DND-41 (cell line): ENCODE results near the gene SLC22A3.

Experiments used
- EZH2 ChIP-seq: IDR thresholded peaks from 3 replicates; pipeline ENCODE4 v1.6.1; 2012; ENCODE audit warnings: borderline replicate concordance, low read depth, mild to moderate bottlenecking, moderate library complexity, low read length, inconsistent platforms; ENCODE audit not compliant: severe bottlenecking
- TF ChIP-seq, protein P1 (sequence below): IDR thresholded peaks from 2 replicates; pipeline ENCODE4 v1.5.1; 2012; ENCODE audit warnings: borderline replicate concordance, low read length, moderate library complexity, mild to moderate bottlenecking; ENCODE audit not compliant: poor library complexity, severe bottlenecking; ENCODE audit errors: extremely low read depth

DNA sequence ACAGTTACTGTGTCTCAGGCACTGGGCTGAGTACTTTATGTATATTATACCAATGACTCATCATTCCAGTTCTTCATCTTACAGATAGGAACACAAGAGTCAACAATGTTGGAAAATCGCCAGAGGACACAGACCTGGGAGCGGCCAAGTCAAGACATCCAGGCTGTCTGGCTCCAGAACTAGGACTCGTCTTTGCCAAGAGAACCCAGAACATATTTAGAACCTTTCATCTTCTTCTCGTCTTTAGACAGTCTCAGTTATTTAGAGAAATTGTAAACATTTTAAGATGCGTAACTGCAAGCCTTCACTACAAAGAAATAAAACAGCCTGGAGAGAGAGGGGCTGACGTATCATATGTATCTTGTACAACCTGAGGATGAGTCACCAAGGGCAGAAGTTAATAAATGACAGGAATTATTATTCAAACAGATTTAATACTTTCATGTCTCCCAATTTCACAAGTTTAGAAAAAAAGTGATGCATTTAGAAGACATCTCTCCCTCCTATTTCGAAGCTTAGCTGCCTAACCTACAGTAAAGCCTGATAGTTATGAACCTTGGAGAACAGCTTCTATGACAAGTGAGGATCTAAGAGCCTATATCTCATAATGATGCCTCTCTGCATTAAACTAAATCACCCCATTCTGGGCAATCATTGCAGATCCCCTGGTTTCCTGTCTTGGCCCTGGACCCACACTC, 43.4 kb downstream of the SLC22A3 start:
- TF ChIP-seq, protein P1, sequence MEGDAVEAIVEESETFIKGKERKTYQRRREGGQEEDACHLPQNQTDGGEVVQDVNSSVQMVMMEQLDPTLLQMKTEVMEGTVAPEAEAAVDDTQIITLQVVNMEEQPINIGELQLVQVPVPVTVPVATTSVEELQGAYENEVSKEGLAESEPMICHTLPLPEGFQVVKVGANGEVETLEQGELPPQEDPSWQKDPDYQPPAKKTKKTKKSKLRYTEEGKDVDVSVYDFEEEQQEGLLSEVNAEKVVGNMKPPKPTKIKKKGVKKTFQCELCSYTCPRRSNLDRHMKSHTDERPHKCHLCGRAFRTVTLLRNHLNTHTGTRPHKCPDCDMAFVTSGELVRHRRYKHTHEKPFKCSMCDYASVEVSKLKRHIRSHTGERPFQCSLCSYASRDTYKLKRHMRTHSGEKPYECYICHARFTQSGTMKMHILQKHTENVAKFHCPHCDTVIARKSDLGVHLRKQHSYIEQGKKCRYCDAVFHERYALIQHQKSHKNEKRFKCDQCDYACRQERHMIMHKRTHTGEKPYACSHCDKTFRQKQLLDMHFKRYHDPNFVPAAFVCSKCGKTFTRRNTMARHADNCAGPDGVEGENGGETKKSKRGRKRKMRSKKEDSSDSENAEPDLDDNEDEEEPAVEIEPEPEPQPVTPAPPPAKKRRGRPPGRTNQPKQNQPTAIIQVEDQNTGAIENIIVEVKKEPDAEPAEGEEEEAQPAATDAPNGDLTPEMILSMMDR, result no peak
- no peak for TF ChIP-seq EZH2
